Measurements from ENCODE around the gene SEC11A. TPM values are rescaled to one million over a fixed set of nuclear protein-coding genes. Genes with fewer than 3 reads are reported as not detected.

SEC11A gene
- total and polyA plus RNA-seq, 2 experiments from 2014 or later: 218 to 271 TPM

GRCh38 chr15:84658080-84658787, 57.7 kb downstream of the SEC11A start, which contains the start of gene NMB:
NMB (minus strand) TSS chr15:84658199; CDS start chr15:84658152, 47 bp downstream.
- Histone ChIP-seq H3K4me2 (peak within 1 kb of the TSS; percentile 91), H2AFZ (peak within 1 kb of the TSS; percentile 76), H3K9me3 (ENCODE audit: low read depth) (no peaks in the 10 kb centered on the region), H3K4me1 (ENCODE audit: insufficient read depth) (peaks cover 5% of the 10 kb centered on the region), H3K27ac (peak within 1 kb of the TSS; percentile 87), H3K36me3 (replicated peaks; ENCODE audit: insufficient read depth, low read depth) (no peaks in the 10 kb centered on the region), H3K27me3 (no peaks in the 10 kb centered on the region), H4K20me1 (ENCODE audit: insufficient read depth, poor library complexity, severe bottlenecking) (no peaks in the 10 kb centered on the region), H3K9me2 (replicated peaks; ENCODE audit: insufficient read depth) (no peaks in the 10 kb centered on the region), H3K4me3 (peak within 1 kb of the TSS; percentile 62), H3K79me2 (peaks cover 6% of the 10 kb centered on the region)
- peak; percentile 94 for DNase-seq (ENCODE audit: low spot score)
- 3% methylated on average over 32 of the region's 61 CpGs for WGBS (ENCODE audit: low lambda C conversion rate, missing lambda C conversion rate)
- TF ChIP-seq EZH2phosphoT487 (IDR thresholded peaks at IDR 0.05; ENCODE audit: low read depth, severe bottlenecking, unreplicated experiment) (no peak), CTCF (IDR thresholded peaks at IDR 0.05; ENCODE audit: poor library complexity) (peak; percentile 72)

GRCh38 chr15:84657748-84658079, 58.2 kb downstream of the SEC11A start:
- peak overlapping the region; percentile 76 for H2AFZ ChIP-seq
- WGBS (ENCODE audit: low lambda C conversion rate, missing lambda C conversion rate): 21% methylated on average over 17 of the region's 17 CpGs
- H3K27me3 ChIP-seq: no peaks in the 10 kb centered on the region

GRCh38 chr15:84656972-84657371, 59.0 kb downstream of the SEC11A start:
- Histone ChIP-seq H3K4me1 (ENCODE audit: insufficient read depth) (peaks cover 16% of the 10 kb centered on the region), H3K9me3 (ENCODE audit: low read depth) (no peaks in the 10 kb centered on the region), H2AFZ (no peak overlapping the region), H3K79me2 (peaks cover 18% of the 10 kb centered on the region), H4K20me1 (ENCODE audit: insufficient read depth, poor library complexity, severe bottlenecking) (no peaks in the 10 kb centered on the region), H3K4me2 (no peak overlapping the region), H3K9me2 (replicated peaks; ENCODE audit: insufficient read depth) (no peaks in the 10 kb centered on the region), H3K4me3 (no peak overlapping the region), H3K36me3 (replicated peaks; ENCODE audit: insufficient read depth, low read depth) (no peaks in the 10 kb centered on the region), H3K27me3 (no peaks in the 10 kb centered on the region), H3K27ac (no peak overlapping the region)
- TF ChIP-seq EZH2phosphoT487 (IDR thresholded peaks at IDR 0.05; ENCODE audit: low read depth, severe bottlenecking, unreplicated experiment) (no peak), CTCF (IDR thresholded peaks at IDR 0.05; ENCODE audit: poor library complexity) (no peak)
- 92% methylated on average over 7 of the region's 7 CpGs for WGBS (ENCODE audit: low lambda C conversion rate, missing lambda C conversion rate)
- DNase-seq (ENCODE audit: low spot score): no peak

More at GRCh38 chr15:84657748-84658079, 58.2 kb downstream of the SEC11A start:
- Histone ChIP-seq H3K4me1 (ENCODE audit: insufficient read depth) (peaks cover 10% of the 10 kb centered on the region), H3K79me2 (peaks cover 11% of the 10 kb centered on the region), H4K20me1 (ENCODE audit: insufficient read depth, poor library complexity, severe bottlenecking) (no peaks in the 10 kb centered on the region), H3K9me2 (replicated peaks; ENCODE audit: insufficient read depth) (no peaks in the 10 kb centered on the region), H3K4me3 (peak overlapping the region; percentile 62), H3K4me2 (peak overlapping the region; percentile 91), H3K27ac (peak overlapping the region; percentile 87), H3K9me3 (ENCODE audit: low read depth) (no peaks in the 10 kb centered on the region), H3K36me3 (replicated peaks; ENCODE audit: insufficient read depth, low read depth) (no peaks in the 10 kb centered on the region)
- TF ChIP-seq EZH2 (IDR thresholded peaks at IDR 0.05; ENCODE audit: borderline replicate concordance): no peak
- TF ChIP-seq CTCF (IDR thresholded peaks at IDR 0.05; ENCODE audit: poor library complexity): no peak
- no peak for TF ChIP-seq EZH2phosphoT487 (IDR thresholded peaks at IDR 0.05; ENCODE audit: low read depth, severe bottlenecking, unreplicated experiment)
- no peak for DNase-seq (ENCODE audit: low spot score)

Data from hepatocyte (in vitro differentiated cells).